ENCODE data around the gene FHL5.

- TF ChIP-seq CTCF (IDR thresholded peaks at IDR 0.05 in 8 of 11, conservative IDR thresholded peaks at IDR 0.05 in 3 of 11) = no peak
- no peak for TF ChIP-seq POLR2A (IDR thresholded peaks at IDR 0.05)
Measured at GRCh38 chr6:96547654-96548053, 15.3 kb upstream of the FHL5 start.

All from spleen (tissue), 7 donors.